Mesendoderm (in vitro differentiated cells): Measurements from ENCODE around the gene TBX4.

Experiments used
- DNase-seq: peaks from one replicate; pipeline ENCODE4 v3.0.0; 2013
- H2AK5ac ChIP-seq: 2 replicates; pipeline ENCODE4 v1.6.1; 2013; ENCODE audit warnings: low read length, inconsistent platforms
- H2BK120ac ChIP-seq: 2 replicates; pipeline ENCODE4 v1.6.1; 2013; ENCODE audit warnings: low read depth, mild to moderate bottlenecking, low read length, moderate library complexity, mixed read lengths
- H2BK15ac ChIP-seq: replicated peaks from 2 replicates; pipeline ENCODE4 v1.6.1; 2013; ENCODE audit warnings: low read depth, mild to moderate bottlenecking, moderate library complexity
- H2BK5ac ChIP-seq: 2 replicates; pipeline ENCODE4 v1.6.1; 2013; ENCODE audit warnings: low read length, inconsistent platforms
- H3K18ac ChIP-seq: 2 replicates; pipeline ENCODE4 v1.6.1; 2013; ENCODE audit warnings: mild to moderate bottlenecking, low read length, mixed read lengths
- H3K23ac ChIP-seq: one replicate; pipeline ENCODE4 v1.6.1; 2013; ENCODE audit warnings: low read length
- H3K27ac ChIP-seq: 2 replicates; pipeline ENCODE4 v1.5.1; 2013; ENCODE audit warnings: low read depth, mild to moderate bottlenecking, inconsistent platforms, low read length, moderate library complexity
- H3K27me3 ChIP-seq: 2 replicates; pipeline ENCODE4 v1.6.1; 2013; ENCODE audit warnings: low read length, control low read depth, mild to moderate bottlenecking, inconsistent platforms; ENCODE audit not compliant: insufficient read depth, poor library complexity
- H3K36me3 ChIP-seq: 2 replicates; pipeline ENCODE4 v1.6.1; 2013; ENCODE audit warnings: low read length, inconsistent platforms; ENCODE audit not compliant: control insufficient read depth, insufficient read depth
- H3K4ac ChIP-seq: one replicate; pipeline ENCODE4 v1.6.1; 2013; ENCODE audit warnings: low read depth, mild to moderate bottlenecking, low read length, moderate library complexity
- H3K4me1 ChIP-seq: 2 replicates; pipeline ENCODE4 v1.6.1; 2013; ENCODE audit warnings: low read depth, low read length, inconsistent platforms; ENCODE audit not compliant: control insufficient read depth
- H3K4me2 ChIP-seq: 2 replicates; pipeline ENCODE4 v1.6.1; 2013; ENCODE audit warnings: low read length
- H3K4me3 ChIP-seq: 2 replicates; pipeline ENCODE4 v1.5.1; 2013; ENCODE audit warnings: mild to moderate bottlenecking, low read length
- H3K56ac ChIP-seq: one replicate; pipeline ENCODE4 v1.6.1; 2013; ENCODE audit warnings: low read length
- H3K79me1 ChIP-seq: 2 replicates; pipeline ENCODE4 v1.6.1; 2013; ENCODE audit warnings: low read length, inconsistent platforms
- H3K79me2 ChIP-seq: 2 replicates; pipeline ENCODE4 v1.6.1; 2013; ENCODE audit warnings: mild to moderate bottlenecking, low read length; ENCODE audit not compliant: control insufficient read depth, insufficient read depth
- H3K9ac ChIP-seq: 2 replicates; pipeline ENCODE4 v1.6.1; 2013; ENCODE audit warnings: low read length, inconsistent platforms
- H4K5ac ChIP-seq: one replicate; pipeline ENCODE4 v1.6.1; 2013; ENCODE audit warnings: low read length
- H4K8ac ChIP-seq: one replicate; pipeline ENCODE4 v1.6.1; 2013; ENCODE audit warnings: low read depth, mild to moderate bottlenecking, control low read depth, low read length, moderate library complexity
- WGBS: extraction: QIAGEN DNeasy Blood & Tissue Kit; methylation state at CpG from one replicate; pipeline ENCODE4 v1.1.7; 2013; ENCODE audit warnings: low lambda C conversion rate, missing lambda C conversion rate; ENCODE audit not compliant: insufficient coverage; ENCODE audit errors: extremely low coverage; 5-methylcytosine and 5-hydroxymethylcytosine counted together

The TBX4 gene

GRCh38 chr17:61495161-61495857 lies 43.1 kb downstream of the TBX4 start:
- WGBS: no CpG with 5 or more reads among the region's 23 CpGs
- no peak overlapping the region for H2BK15ac ChIP-seq
- H3K4me3 ChIP-seq: no peak overlapping the region
- no peak overlapping the region for H3K56ac ChIP-seq
- no peak overlapping the region for H3K18ac ChIP-seq
- H3K9ac ChIP-seq: no peak overlapping the region
- no peaks in the 10 kb centered on the region for H3K79me2 ChIP-seq
- H3K27me3 ChIP-seq: no peaks in the 10 kb centered on the region
- no peaks in the 10 kb centered on the region for H3K36me3 ChIP-seq
- peaks cover 3% of the 10 kb centered on the region for H3K4me1 ChIP-seq
- H2AK5ac ChIP-seq: no peak overlapping the region
- H3K79me1 ChIP-seq: no peaks in the 10 kb centered on the region
- H3K23ac ChIP-seq: no peak overlapping the region
- no peak overlapping the region for H2BK120ac ChIP-seq
- no peak overlapping the region for H3K4ac ChIP-seq
- no peak overlapping the region for H3K27ac ChIP-seq
- no peak overlapping the region for H4K8ac ChIP-seq
- H3K4me2 ChIP-seq: no peak overlapping the region
- no peak overlapping the region for H2BK5ac ChIP-seq
- no peak overlapping the region for H4K5ac ChIP-seq
- peak; percentile 47 for DNase-seq

GRCh38 chr17:61496174-61496956 lies 44.1 kb downstream of the TBX4 start:
- Histone ChIP-seq H3K18ac (no peak overlapping the region), H3K4me2 (no peak overlapping the region), H3K27ac (no peak overlapping the region), H3K9ac (no peak overlapping the region), H4K8ac (no peak overlapping the region), H4K5ac (no peak overlapping the region), H3K56ac (peak overlapping the region; percentile 2), H3K23ac (no peak overlapping the region), H3K79me1 (no peaks in the 10 kb centered on the region), H2BK120ac (no peak overlapping the region), H3K4me3 (no peak overlapping the region), H3K36me3 (no peaks in the 10 kb centered on the region), H3K4ac (no peak overlapping the region), H3K79me2 (no peaks in the 10 kb centered on the region), H3K4me1 (peaks cover 3% of the 10 kb centered on the region), H2AK5ac (no peak overlapping the region), H3K27me3 (no peaks in the 10 kb centered on the region), H2BK15ac (no peak overlapping the region), H2BK5ac (no peak overlapping the region)
- WGBS: no CpG with 5 or more reads among the region's 12 CpGs
- DNase-seq: no peak

GRCh38 chr17:61496957-61497653 lies 44.9 kb downstream of the TBX4 start:
- Histone ChIP-seq H3K18ac (no peak overlapping the region), H3K79me2 (no peaks in the 10 kb centered on the region), H3K27me3 (no peaks in the 10 kb centered on the region), H3K4me3 (no peak overlapping the region), H3K9ac (no peak overlapping the region), H2BK120ac (no peak overlapping the region), H3K4me1 (peaks cover 3% of the 10 kb centered on the region), H2BK5ac (no peak overlapping the region), H3K4ac (no peak overlapping the region), H3K23ac (no peak overlapping the region), H4K8ac (no peak overlapping the region), H3K27ac (no peak overlapping the region), H4K5ac (no peak overlapping the region), H2AK5ac (no peak overlapping the region), H2BK15ac (no peak overlapping the region), H3K4me2 (no peak overlapping the region), H3K36me3 (no peaks in the 10 kb centered on the region), H3K56ac (peak overlapping the region; percentile 3), H3K79me1 (no peaks in the 10 kb centered on the region)
- no CpG with 5 or more reads among the region's 9 CpGs for WGBS
- no peak for DNase-seq

- H3K18ac ChIP-seq: no peak overlapping the region
- no peak overlapping the region for H3K9ac ChIP-seq
- no peaks in the 10 kb centered on the region for H3K36me3 ChIP-seq
- DNase-seq: no peak
- no peak overlapping the region for H3K4me2 ChIP-seq
- H3K56ac ChIP-seq: no peak overlapping the region
- H3K79me1 ChIP-seq: no peaks in the 10 kb centered on the region
- no peak overlapping the region for H3K27ac ChIP-seq
- no peak overlapping the region for H2BK5ac ChIP-seq
- no peak overlapping the region for H2BK15ac ChIP-seq
- H3K4ac ChIP-seq: no peak overlapping the region
- no peak overlapping the region for H3K4me3 ChIP-seq
- WGBS: no CpG with 5 or more reads among the region's 8 CpGs
- no peak overlapping the region for H4K5ac ChIP-seq
- peaks cover 3% of the 10 kb centered on the region for H3K4me1 ChIP-seq
- no peak overlapping the region for H2AK5ac ChIP-seq
- H2BK120ac ChIP-seq: no peak overlapping the region
- H3K23ac ChIP-seq: no peak overlapping the region
- no peaks in the 10 kb centered on the region for H3K79me2 ChIP-seq
- no peaks in the 10 kb centered on the region for H3K27me3 ChIP-seq
- no peak overlapping the region for H4K8ac ChIP-seq
Observed at GRCh38 chr17:61498042-61498994, 46.1 kb downstream of the TBX4 start.

GRCh38 chr17:61499632-61500031 lies 47.4 kb downstream of the TBX4 start:
- no peak overlapping the region for H2BK15ac ChIP-seq
- H3K79me1 ChIP-seq: no peaks in the 10 kb centered on the region
- H4K8ac ChIP-seq: no peak overlapping the region
- H3K4me2 ChIP-seq: no peak overlapping the region
- H3K27me3 ChIP-seq: no peaks in the 10 kb centered on the region
- H3K36me3 ChIP-seq: no peaks in the 10 kb centered on the region
- H2AK5ac ChIP-seq: no peak overlapping the region
- DNase-seq: no peak
- no peak overlapping the region for H3K4me3 ChIP-seq
- H3K4me1 ChIP-seq: peaks cover 3% of the 10 kb centered on the region
- no peak overlapping the region for H3K27ac ChIP-seq
- H3K56ac ChIP-seq: no peak overlapping the region
- no peak overlapping the region for H3K4ac ChIP-seq
- no peak overlapping the region for H4K5ac ChIP-seq
- no peak overlapping the region for H2BK5ac ChIP-seq
- H3K23ac ChIP-seq: no peak overlapping the region
- no peak overlapping the region for H3K18ac ChIP-seq
- no CpG with 5 or more reads among the region's 3 CpGs for WGBS
- no peak overlapping the region for H3K9ac ChIP-seq
- H3K79me2 ChIP-seq: no peaks in the 10 kb centered on the region
- no peak overlapping the region for H2BK120ac ChIP-seq
